HFFc6 (cell line): Measurements from ENCODE around the gene IFITM1. TPM values are rescaled to one million over a fixed set of nuclear protein-coding genes. Genes with fewer than 3 reads are reported as not detected.

Experiments used
- DNase-seq: peaks from one replicate; pipeline ENCODE4 v3.0.0-alpha.2; 2018
- H3K27ac Mint-ChIP-seq: 2 replicates; pipeline ENCODE4 v1.8.0; 2020; ENCODE audit warnings: mild to moderate bottlenecking, mixed read lengths
- H3K27me3 Mint-ChIP-seq: 2 replicates; pipeline ENCODE4 v1.8.0; 2021; ENCODE audit warnings: mild to moderate bottlenecking, moderate library complexity, mixed read lengths; ENCODE audit not compliant: insufficient read depth
- H3K36me3 Mint-ChIP-seq: 2 replicates; pipeline ENCODE4 v1.8.0; 2021; ENCODE audit warnings: low read depth, mixed read lengths
- H3K4me1 Mint-ChIP-seq: 2 replicates; pipeline ENCODE4 v1.8.0; 2020; ENCODE audit warnings: low read depth, mixed read lengths
- H3K4me3 Mint-ChIP-seq: 2 replicates; pipeline ENCODE4 v1.8.0; 2020; ENCODE audit warnings: mild to moderate bottlenecking, moderate library complexity, mixed read lengths
- H3K9me3 Mint-ChIP-seq: 2 replicates; pipeline ENCODE4 v1.8.0; 2020; ENCODE audit warnings: mild to moderate bottlenecking, mixed read lengths
- CTCF ChIP-seq: fragments of 200-600 bp; sonication (generic); IDR thresholded peaks from 2 replicates; pipeline ENCODE4 v1.5.0; 2021; ENCODE audit warnings: antibody characterized with exemption, mild to moderate bottlenecking
- total RNA-seq, 6 experiments: library from RNA; stranded (reverse); fragmentation: NEBNext Ultra II Directional; extraction: Animal tissue kit (Norgen Biotek cat#: 25700); gene quantifications; 2 replicates in 1 of 6; 3 replicates in 5 of 6; pipeline ENCODE4 v1.2.3, GENCODE V29; 2021

The IFITM1 gene
- total RNA-seq, 6 experiments from 2014 or later: 23.5 to 36.1 (median 30.0) TPM

GRCh38 chr11:270451-271318 is 43.2 kb upstream of the IFITM1 start:
- H3K36me3 Mint-ChIP-seq: no peaks in the 10 kb centered on the region
- H3K9me3 Mint-ChIP-seq: no peaks in the 10 kb centered on the region; the same call in 1 of the 2 replicates
- no peak overlapping the region for H3K4me3 Mint-ChIP-seq
- no peak for DNase-seq
- peaks cover 30% of the 10 kb centered on the region for H3K27me3 Mint-ChIP-seq
- no peak overlapping the region for H3K27ac Mint-ChIP-seq
- H3K4me1 Mint-ChIP-seq: no peaks in the 10 kb centered on the region
- TF ChIP-seq CTCF: no peak

- no peak for TF ChIP-seq CTCF
- Mint-ChIP-seq H3K27ac (no peak overlapping the region), H3K27me3 (peaks cover 33% of the 10 kb centered on the region), H3K9me3 (peaks cover 3% of the 10 kb centered on the region; the same call in 1 of the 2 replicates), H3K4me1 (no peaks in the 10 kb centered on the region), H3K4me3 (no peak overlapping the region), H3K36me3 (no peaks in the 10 kb centered on the region)
- no peak for DNase-seq
Observed at GRCh38 chr11:271319-271715, 42.5 kb upstream of the IFITM1 start.

GRCh38 chr11:272195-272930 is 41.5 kb upstream of the IFITM1 start:
- peaks cover 8% of the 10 kb centered on the region; the same call in 1 of the 2 replicates for H3K9me3 Mint-ChIP-seq
- H3K27ac Mint-ChIP-seq: no peak overlapping the region
- no peak for TF ChIP-seq CTCF
- peaks cover 42% of the 10 kb centered on the region for H3K27me3 Mint-ChIP-seq
- DNase-seq: no peak
- H3K4me1 Mint-ChIP-seq: no peaks in the 10 kb centered on the region
- no peaks in the 10 kb centered on the region for H3K36me3 Mint-ChIP-seq
- no peak overlapping the region for H3K4me3 Mint-ChIP-seq

GRCh38 chr11:272931-273198 is 41.0 kb upstream of the IFITM1 start:
- DNase-seq: no peak
- peaks cover 42% of the 10 kb centered on the region for H3K27me3 Mint-ChIP-seq
- TF ChIP-seq CTCF: no peak
- peaks cover 8% of the 10 kb centered on the region; the same call in 1 of the 2 replicates for H3K9me3 Mint-ChIP-seq
- no peaks in the 10 kb centered on the region for H3K4me1 Mint-ChIP-seq
- no peak overlapping the region for H3K27ac Mint-ChIP-seq
- H3K36me3 Mint-ChIP-seq: no peaks in the 10 kb centered on the region
- no peak overlapping the region for H3K4me3 Mint-ChIP-seq

GRCh38 chr11:276219-276618 is 37.6 kb upstream of the IFITM1 start:
- no peak for TF ChIP-seq CTCF
- no peak for DNase-seq
- Mint-ChIP-seq H3K4me1 (no peaks in the 10 kb centered on the region), H3K36me3 (no peaks in the 10 kb centered on the region), H3K9me3 (peaks cover 8% of the 10 kb centered on the region; the same call in 1 of the 2 replicates), H3K27ac (no peak overlapping the region), H3K4me3 (no peak overlapping the region), H3K27me3 (peaks cover 40% of the 10 kb centered on the region)
